Muscle layer of colon (tissue), 2 donors: ENCODE measurements around the gene DPAGT1.

Experiments used
- H3K27ac ChIP-seq: one replicate; pipeline ENCODE4 v1.7.0; 2013; ENCODE audit warnings: low read depth, mild to moderate bottlenecking, low read length, moderate library complexity
- H3K27me3 ChIP-seq, 2 donors: one replicate each; pipeline ENCODE4 v1.7.0; 2013; ENCODE audit warnings: low read length in 2 of 2, mild to moderate bottlenecking in 2 of 2; ENCODE audit not compliant: insufficient read depth in 2 of 2, control insufficient read depth in 1 of 2
- H3K36me3 ChIP-seq: one replicate; pipeline ENCODE4 v1.7.0; 2013; ENCODE audit warnings: mild to moderate bottlenecking, low read length; ENCODE audit not compliant: insufficient read depth
- H3K4me1 ChIP-seq: one replicate; pipeline ENCODE4 v1.7.0; 2013; ENCODE audit warnings: mild to moderate bottlenecking, low read length; ENCODE audit not compliant: insufficient read depth
- H3K4me3 ChIP-seq, 2 donors: one replicate each; pipeline ENCODE4 v1.7.0; 2013; ENCODE audit warnings: low read length in 2 of 2, low read depth in 1 of 2, mild to moderate bottlenecking in 1 of 2, moderate library complexity in 1 of 2
- H3K9ac ChIP-seq: one replicate; pipeline ENCODE4 v1.7.0; 2013; ENCODE audit warnings: low read length
- H3K9me3 ChIP-seq: one replicate; pipeline ENCODE4 v1.7.0; 2013; ENCODE audit warnings: mild to moderate bottlenecking, low read length
- donor health status: abdominal sarcoma.
- donor health status: Adenocarcinoma of cecum.

Gene DPAGT1

DNA sequence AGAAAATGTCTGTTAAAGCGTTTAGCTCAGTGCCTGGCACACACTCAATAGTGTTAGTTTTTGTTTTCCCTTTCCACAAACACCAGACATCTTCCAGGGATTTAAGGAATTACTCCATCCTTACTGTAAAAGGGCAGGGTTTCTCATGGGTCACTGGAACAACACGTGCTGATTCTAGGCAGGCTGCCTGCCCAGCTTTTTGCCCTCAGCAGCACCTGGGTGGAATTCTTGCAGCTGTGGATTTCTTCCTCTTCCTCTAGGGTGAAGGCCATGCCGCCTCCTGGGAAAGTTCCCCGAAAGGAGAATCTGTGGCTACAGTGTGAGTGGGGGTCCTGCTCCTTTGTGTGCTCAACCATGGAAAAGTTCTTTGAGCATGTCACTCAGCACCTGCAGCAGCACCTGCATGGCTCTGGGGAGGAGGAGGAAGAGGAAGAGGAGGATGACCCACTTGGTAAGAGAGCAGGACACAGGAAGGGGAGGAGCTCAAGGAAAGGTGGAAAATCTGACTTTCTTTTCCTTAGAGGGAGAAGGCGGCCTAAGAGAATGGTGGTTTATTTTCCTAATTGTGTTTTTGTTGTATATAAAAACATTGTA is 25.1 kb upstream of the DPAGT1 start:
- no peaks in the 10 kb centered on the region for H3K27me3 ChIP-seq
- peaks cover 37% of the 10 kb centered on the region for H3K36me3 ChIP-seq
- H3K4me3 ChIP-seq = no peak overlapping the region
- H3K9me3 ChIP-seq = no peaks in the 10 kb centered on the region
- peaks cover 9% of the 10 kb centered on the region for H3K4me1 ChIP-seq
- H3K9ac ChIP-seq = no peak overlapping the region
- no peak overlapping the region for H3K27ac ChIP-seq

DNA sequence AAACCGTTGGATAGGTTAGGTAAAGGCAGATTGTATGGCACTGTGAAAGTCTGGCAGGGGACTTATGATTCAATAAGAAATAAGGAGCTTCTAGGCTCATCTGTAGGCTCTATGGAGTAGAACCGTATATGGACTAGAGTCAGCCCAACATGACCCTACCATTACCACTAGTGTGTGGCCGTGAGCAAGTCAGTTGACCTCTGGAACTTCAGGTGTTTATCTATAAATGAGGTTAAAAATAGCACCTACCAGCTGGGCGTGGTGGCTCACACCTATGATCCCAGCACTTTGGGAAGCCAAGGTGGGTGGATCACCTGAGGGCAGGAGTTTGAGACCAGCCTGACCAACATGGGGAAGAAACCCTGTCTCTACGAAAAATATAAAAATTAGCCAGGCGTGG is 24.2 kb upstream of the DPAGT1 start:
- H3K9me3 ChIP-seq = no peaks in the 10 kb centered on the region
- no peak overlapping the region for H3K27ac ChIP-seq
- no peak overlapping the region for H3K9ac ChIP-seq
- no peaks in the 10 kb centered on the region for H3K27me3 ChIP-seq
- H3K4me3 ChIP-seq = no peak overlapping the region
- peaks cover 28% of the 10 kb centered on the region for H3K36me3 ChIP-seq
- H3K4me1 ChIP-seq = peaks cover 10% of the 10 kb centered on the region

DNA sequence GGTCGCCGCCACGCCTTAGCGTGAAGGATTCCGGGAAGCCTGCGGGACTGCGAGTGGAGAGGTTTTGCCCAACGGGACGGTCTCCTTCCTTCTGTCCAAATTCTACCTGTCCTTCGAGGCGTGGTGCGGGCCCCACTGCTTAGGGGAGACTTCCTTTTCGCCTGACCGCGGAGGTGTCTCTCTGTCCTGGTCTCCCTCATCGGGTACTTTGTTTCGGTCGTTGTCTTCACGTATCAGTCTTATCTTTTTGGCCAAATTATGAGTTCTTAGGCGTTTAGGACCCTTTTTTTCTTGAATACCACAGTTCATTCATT is 20.1 kb upstream of the DPAGT1 start:
- Histone ChIP-seq H3K36me3 (peaks cover 16% of the 10 kb centered on the region), H3K4me3 (peak overlapping the region; percentile 83 to 100), H3K27ac (peak overlapping the region; percentile 90), H3K4me1 (peaks cover 15% of the 10 kb centered on the region), H3K27me3 (no peaks in the 10 kb centered on the region), H3K9ac (peak overlapping the region; percentile 83), H3K9me3 (no peaks in the 10 kb centered on the region)

DNA sequence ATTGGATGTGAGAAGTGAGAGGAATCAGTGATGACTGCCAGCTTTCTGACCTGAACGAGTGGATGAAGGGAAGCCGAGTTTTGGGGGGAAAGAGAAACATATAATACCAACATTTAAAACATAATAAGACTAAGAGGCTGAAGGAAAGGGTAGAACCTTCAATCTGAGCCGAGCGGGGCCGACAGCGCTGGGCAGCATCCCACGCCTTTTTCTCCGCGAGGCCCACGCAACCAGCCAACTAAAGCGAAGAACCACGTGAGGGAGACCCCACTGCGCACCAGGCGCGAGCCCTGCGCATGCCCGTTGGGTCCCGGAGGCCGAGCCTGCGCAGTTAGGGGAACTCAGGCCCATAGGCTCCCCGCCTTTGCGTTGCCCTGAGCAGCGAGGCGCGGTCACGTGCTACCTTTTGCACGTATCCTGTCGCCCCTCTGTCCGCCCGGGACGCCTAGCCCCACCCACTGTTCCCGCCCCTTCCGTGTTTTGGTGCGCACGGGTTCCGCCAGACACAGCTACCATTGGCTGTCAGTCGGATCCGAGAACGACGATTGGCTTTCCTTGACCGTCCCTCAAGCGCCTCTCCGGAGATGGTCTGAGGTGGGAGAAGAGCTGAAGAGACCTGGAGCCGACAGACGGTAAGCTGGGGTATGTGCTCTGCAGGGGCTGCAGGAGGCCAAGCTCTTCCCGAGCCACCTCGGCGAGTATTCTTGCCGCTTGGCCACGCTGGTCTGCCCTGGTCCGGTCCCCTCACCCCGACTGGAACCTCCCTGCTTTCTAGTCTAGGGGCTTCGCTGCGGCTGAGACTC is 19.6 kb upstream of the DPAGT1 start, which contains the start of gene HINFP:
Gene HINFP (plus strand): TSS at position 573 of the 803 bp plus-strand sequence. CDS start 5,365 bp downstream, outside the sequence.
- H3K4me1 ChIP-seq = peaks cover 15% of the 10 kb centered on the region
- H3K27me3 ChIP-seq = no peaks in the 10 kb centered on the region
- H3K27ac ChIP-seq = peak within 1 kb of the TSS; percentile 90

DNA sequence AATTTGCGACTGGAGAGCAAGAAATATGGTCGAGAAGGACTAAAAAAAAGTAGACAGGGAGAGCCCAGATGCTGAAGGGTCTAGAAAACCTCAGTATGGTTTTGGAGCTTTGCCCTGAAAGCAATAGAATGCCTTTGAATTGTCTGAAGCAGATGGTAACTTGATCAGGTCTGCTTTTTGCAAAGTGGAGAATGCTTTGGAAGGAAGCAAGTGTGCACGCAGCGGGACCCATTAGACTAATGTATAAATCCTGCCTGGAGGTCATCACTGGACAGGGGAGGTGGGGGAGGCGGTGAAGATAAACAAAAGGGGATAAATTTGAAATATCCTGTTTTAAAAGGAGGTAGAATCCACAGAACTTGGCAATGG is 19.0 kb upstream of the DPAGT1 start:
- no peaks in the 10 kb centered on the region for H3K27me3 ChIP-seq
- H3K27ac ChIP-seq = peak overlapping the region; percentile 62
- H3K4me3 ChIP-seq = peak overlapping the region; percentile 37 to 100
- peaks cover 9% of the 10 kb centered on the region for H3K36me3 ChIP-seq
- H3K4me1 ChIP-seq = peaks cover 15% of the 10 kb centered on the region
- H3K9ac ChIP-seq = peak overlapping the region; percentile 67
- H3K9me3 ChIP-seq = no peaks in the 10 kb centered on the region

More for the DNA sequence above, 19.6 kb upstream of the DPAGT1 start, which contains the start of gene HINFP:
- Histone ChIP-seq H3K9ac (peak within 1 kb of the TSS; percentile 83), H3K36me3 (peaks cover 10% of the 10 kb centered on the region), H3K9me3 (no peaks in the 10 kb centered on the region), H3K4me3 (peak within 1 kb of the TSS; percentile 83 to 100)

DNA sequence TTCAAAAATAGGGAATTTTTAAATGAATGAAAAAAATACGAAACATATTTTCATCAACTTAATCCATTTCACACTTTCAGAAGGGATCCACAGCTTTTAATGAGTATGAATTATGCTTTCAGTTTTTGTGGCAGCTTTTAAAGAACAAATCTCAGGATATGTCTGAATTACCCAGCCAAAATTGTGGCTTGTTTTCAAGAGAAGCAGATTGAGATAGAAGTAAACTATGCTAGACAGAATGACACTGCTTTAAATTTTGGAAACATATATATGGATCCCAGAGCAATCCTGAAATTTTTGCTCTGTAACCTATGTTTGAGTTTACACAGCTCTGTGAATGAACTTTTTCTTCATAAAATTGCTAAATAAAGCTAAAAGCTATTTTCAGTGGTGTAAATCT is 17.3 kb upstream of the DPAGT1 start:
- Histone ChIP-seq H3K9ac (no peak overlapping the region), H3K36me3 (peaks cover 9% of the 10 kb centered on the region), H3K27ac (no peak overlapping the region), H3K4me1 (peaks cover 15% of the 10 kb centered on the region), H3K4me3 (no peak overlapping the region), H3K9me3 (no peaks in the 10 kb centered on the region), H3K27me3 (no peaks in the 10 kb centered on the region)

DNA sequence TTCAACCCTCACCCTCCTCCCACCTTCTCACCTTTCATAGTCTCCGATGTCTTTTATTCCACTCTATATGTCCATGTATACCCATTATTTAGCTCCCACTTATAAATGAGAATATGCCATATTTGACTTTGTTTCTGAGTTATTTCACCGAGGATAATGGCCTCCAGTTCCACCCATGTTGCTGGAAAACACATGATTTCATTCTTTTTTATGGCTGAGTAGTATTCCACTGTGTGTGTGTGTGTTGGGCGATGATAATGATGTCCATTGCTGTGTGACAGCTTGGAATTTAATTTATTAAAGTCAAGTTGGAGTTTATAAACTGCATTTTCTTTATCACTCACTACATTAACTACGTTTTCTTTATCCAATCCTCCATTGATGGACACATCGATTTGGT is 16.6 kb upstream of the DPAGT1 start:
- H3K9me3 ChIP-seq = no peaks in the 10 kb centered on the region
- peaks cover 14% of the 10 kb centered on the region for H3K36me3 ChIP-seq
- no peaks in the 10 kb centered on the region for H3K27me3 ChIP-seq
- no peak overlapping the region for H3K9ac ChIP-seq
- H3K4me1 ChIP-seq = peaks cover 15% of the 10 kb centered on the region
- H3K27ac ChIP-seq = no peak overlapping the region
- H3K4me3 ChIP-seq = no peak overlapping the region

DNA sequence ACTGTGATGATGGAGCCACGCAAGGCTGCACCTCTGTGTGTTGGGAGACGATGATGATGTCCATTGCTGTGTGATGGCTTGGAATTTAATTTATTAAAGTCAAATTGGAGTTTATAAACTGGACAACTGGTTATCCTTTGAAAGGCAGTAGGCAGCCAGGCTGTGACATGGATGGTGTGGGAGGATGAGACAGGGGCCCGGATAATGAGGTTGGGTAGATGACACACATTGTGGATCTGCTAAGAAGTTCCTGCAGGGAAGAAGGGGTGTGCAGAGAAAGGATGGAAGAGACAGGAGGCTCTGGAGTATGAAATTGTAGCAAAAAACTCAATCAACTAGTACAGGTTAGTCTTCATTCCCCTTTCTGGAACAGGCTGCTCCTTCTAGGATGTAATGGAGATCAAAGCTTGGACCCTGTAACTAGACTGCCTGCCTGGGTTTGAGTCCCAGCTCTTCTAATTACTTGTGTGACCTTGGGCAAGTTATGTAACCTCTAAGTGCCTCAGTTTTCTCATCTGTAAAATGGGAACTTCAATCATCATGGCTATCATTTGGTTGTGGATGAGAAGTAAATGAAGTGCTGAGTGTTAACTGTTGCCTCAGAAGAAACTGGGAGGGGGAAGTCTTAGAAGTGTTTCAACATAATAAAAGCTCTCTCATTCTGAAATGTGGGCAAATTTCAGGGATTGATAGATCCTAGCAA is 15.5 kb upstream of the DPAGT1 start:
- H3K4me1 ChIP-seq = peaks cover 10% of the 10 kb centered on the region
- H3K9ac ChIP-seq = no peak overlapping the region
- no peak overlapping the region for H3K27ac ChIP-seq
- peaks cover 14% of the 10 kb centered on the region for H3K36me3 ChIP-seq
- H3K4me3 ChIP-seq = no peak overlapping the region
- H3K27me3 ChIP-seq = no peaks in the 10 kb centered on the region
- no peaks in the 10 kb centered on the region for H3K9me3 ChIP-seq

DNA sequence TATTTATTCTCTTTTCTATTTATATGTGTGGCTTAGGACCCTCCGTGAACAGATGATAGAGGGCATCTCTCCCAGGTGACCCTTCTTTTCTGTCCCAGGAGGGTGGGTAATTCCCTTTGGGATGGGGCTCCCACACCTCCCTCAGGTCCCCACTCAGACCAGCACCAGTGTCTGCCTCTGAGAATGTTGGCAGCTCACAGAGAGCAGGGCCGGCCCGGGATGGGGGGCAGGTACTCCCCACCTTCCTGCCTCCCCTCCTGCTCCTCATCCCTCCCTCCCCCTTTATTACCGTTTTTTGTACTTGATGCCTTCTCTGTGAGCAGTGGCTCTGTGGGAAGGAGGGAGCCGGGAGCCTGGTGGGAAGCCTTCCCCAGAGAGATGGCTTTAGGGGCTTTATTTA is 14.9 kb upstream of the DPAGT1 start:
- no peaks in the 10 kb centered on the region for H3K9me3 ChIP-seq
- no peak overlapping the region for H3K9ac ChIP-seq
- H3K27me3 ChIP-seq = no peaks in the 10 kb centered on the region
- no peak overlapping the region for H3K27ac ChIP-seq
- H3K4me1 ChIP-seq = peaks cover 7% of the 10 kb centered on the region
- no peak overlapping the region for H3K4me3 ChIP-seq
- H3K36me3 ChIP-seq = peaks cover 20% of the 10 kb centered on the region

DNA sequence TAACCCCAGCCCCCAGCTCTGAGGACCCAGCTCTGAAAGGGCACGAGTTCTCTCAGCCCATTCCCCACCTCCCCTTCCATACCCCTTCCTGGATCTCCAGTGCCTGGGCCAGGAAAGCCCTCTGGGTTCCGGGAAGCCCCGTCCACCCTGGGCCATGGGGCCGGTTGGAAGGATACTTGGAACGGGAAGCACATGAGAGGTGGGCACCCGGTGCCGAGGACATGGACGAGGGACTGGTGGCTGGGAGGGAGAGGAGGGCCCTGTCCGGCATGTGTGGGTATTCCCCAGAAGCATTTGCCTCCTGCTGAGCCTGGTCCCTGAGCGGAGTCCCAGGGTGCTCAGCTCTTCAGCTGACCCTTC is 14.6 kb upstream of the DPAGT1 start:
- Histone ChIP-seq H3K4me3 (no peak overlapping the region), H3K36me3 (peaks cover 24% of the 10 kb centered on the region), H3K4me1 (peaks cover 7% of the 10 kb centered on the region), H3K9me3 (no peaks in the 10 kb centered on the region), H3K9ac (no peak overlapping the region), H3K27me3 (no peaks in the 10 kb centered on the region), H3K27ac (no peak overlapping the region)

DNA sequence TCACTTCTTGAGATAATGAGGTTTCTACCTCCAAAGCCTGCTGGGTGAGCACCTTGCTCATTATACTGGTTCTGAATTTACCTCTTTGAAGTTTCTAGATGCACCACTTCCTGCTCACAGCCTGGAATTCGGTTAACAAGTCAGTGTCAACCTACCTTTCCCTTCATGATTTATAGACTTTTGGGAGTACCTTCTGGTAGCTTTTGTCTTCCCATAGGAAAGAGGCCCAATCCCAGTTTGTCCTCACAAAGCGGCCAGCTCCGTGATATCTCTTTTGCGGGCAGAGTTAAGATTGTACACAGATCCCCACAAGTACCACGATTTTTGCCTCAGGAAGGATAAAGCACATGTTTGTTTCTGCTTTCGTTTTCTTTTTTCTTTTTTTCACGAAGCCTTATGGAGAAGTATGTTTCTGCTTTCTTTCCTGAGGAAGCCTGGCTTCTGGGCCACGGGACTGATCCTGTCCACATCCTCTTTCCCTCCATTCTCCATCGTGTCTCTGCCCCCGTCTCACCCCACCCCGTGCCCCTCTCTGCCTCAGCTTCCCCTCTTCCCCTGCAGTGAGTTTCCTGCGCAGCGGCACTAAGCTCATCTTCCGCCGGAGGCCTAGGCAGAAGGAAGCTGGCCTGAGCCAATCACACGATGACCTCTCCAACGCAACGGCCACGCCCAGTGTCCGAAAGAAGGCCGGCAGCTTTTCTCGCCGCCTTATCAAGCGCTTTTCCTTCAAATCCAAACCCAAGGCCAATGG is 14.0 kb upstream of the DPAGT1 start:
- Histone ChIP-seq H3K27me3 (no peaks in the 10 kb centered on the region), H3K4me1 (peaks cover 4% of the 10 kb centered on the region), H3K4me3 (no peak overlapping the region), H3K36me3 (peaks cover 29% of the 10 kb centered on the region), H3K27ac (no peak overlapping the region), H3K9me3 (no peaks in the 10 kb centered on the region), H3K9ac (no peak overlapping the region)
